ENCODE results near the gene CCNQ.

- TF ChIP-seq IRF3 (IDR thresholded peaks at IDR 0.05; ENCODE audit: low read depth, low read length) (no peak), CTCF (IDR thresholded peaks at IDR 0.05) (no peak), RAD21 (IDR thresholded peaks at IDR 0.05; ENCODE audit: low read length) (no peak), NFIC (IDR thresholded peaks at IDR 0.05; ENCODE audit: borderline replicate concordance) (no peak), POLR2AphosphoS5 (IDR thresholded peaks at IDR 0.05; ENCODE audit: low read depth, low read length) (no peak), PBX3 (IDR thresholded peaks at IDR 0.05) (no peak), EZH2phosphoT487 (IDR thresholded peaks at IDR 0.05; ENCODE audit: borderline replicate concordance, low read depth) (no peak), SIN3A (IDR thresholded peaks at IDR 0.05; ENCODE audit: borderline replicate concordance, low read depth, low read length) (peak; percentile 11; the same call in 1 of the 2 replicates), YY1 (IDR thresholded peaks at IDR 0.05; ENCODE audit: low read depth) (0 out of 2 replicates have a peak, but pooled peaks have one; percentile 17), TAF1 (IDR thresholded peaks at IDR 0.05; ENCODE audit: borderline replicate concordance, low read depth, low read length) (no peak), EP300 (IDR thresholded peaks at IDR 0.05; ENCODE audit: borderline replicate concordance in 1 of 2, low read depth in 1 of 2, low read length in 1 of 2) (no peak), RCOR1 (IDR thresholded peaks at IDR 0.05; ENCODE audit: low read length) (no peak), ZBTB33 (IDR thresholded peaks at IDR 0.05; ENCODE audit: borderline replicate concordance, low read depth) (no peak)
Measured at GRCh38 chrX:153598541-153599191, at the start of gene CCNQ.
